DMS79 (cell line): ENCODE measurements around the gene GART.
A peak's percentile ranks its signal among the peaks of the same experiment; 100 is the strongest.

Source experiments
- DNase-seq: peaks from one replicate; lab custom pipeline; 2025; lab: John Stamatoyannopoulos, UW

Gene GART

DNA sequence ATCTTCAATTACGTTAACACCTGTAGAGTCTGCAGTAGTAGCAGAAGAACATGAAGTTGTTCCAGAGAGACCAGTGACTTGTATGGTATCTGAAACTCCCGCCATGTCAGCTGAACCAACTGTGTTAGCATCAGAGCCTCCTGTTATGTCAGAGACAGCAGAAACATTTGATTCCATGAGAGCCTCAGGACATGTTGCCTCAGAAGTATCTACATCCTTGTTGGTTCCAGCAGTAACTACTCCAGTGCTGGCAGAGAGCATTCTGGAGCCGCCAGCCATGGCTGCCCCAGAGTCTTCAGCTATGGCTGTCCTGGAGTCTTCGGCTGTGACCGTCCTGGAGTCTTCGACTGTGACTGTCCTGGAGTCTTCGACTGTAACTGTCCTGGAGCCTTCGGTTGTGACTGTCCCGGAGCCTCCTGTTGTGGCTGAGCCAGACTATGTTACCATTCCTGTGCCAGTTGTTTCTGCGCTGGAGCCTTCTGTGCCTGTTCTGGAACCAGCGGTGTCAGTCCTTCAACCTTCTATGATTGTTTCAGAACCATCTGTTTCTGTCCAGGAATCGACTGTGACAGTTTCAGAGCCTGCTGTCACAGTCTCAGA lies 11.2 kb upstream of the GART start:
- DNase-seq: no peak

DNA sequence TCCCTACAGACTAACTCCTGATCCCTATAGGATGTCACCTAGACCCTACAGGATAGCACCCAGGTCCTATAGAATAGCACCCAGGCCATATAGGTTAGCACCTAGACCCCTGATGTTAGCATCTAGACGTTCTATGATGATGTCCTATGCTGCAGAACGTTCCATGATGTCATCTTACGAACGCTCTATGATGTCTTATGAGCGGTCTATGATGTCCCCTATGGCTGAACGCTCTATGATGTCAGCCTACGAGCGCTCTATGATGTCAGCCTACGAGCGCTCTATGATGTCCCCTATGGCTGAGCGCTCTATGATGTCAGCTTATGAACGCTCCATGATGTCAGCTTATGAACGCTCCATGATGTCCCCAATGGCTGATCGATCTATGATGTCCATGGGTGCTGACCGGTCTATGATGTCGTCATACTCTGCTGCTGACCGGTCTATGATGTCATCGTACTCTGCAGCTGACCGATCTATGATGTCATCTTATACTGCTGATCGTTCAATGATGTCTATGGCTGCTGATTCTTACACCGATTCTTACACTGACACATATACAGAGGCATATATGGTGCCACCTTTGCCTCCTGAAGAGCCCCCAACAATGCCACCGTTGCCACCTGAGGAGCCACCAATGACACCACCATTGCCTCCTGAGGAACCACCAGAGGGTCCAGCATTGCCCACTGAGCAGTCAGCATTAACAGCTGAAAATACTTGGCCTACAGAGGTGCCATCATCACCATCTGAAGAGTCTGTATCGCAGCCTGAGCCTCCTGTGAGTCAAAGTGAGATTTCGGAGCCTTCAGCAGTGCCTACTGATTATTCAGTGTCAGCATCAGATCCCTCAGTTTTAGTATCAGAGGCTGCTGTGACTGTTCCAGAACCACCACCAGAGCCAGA lies 10.4 kb upstream of the GART start:
- no peak for DNase-seq

DNA sequence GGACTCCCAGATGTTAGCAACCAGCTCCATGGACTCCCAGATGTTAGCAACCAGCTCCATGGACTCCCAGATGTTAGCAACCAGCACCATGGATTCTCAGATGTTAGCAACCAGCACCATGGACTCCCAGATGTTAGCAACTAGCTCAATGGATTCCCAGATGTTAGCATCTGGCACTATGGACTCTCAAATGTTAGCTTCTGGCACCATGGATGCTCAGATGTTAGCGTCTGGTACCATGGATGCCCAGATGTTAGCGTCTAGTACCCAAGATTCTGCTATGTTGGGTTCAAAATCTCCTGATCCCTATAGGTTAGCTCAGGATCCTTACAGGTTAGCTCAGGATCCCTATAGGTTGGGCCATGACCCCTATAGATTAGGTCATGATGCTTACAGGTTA lies 9.7 kb upstream of the GART start:
- DNase-seq: no peak

DNA sequence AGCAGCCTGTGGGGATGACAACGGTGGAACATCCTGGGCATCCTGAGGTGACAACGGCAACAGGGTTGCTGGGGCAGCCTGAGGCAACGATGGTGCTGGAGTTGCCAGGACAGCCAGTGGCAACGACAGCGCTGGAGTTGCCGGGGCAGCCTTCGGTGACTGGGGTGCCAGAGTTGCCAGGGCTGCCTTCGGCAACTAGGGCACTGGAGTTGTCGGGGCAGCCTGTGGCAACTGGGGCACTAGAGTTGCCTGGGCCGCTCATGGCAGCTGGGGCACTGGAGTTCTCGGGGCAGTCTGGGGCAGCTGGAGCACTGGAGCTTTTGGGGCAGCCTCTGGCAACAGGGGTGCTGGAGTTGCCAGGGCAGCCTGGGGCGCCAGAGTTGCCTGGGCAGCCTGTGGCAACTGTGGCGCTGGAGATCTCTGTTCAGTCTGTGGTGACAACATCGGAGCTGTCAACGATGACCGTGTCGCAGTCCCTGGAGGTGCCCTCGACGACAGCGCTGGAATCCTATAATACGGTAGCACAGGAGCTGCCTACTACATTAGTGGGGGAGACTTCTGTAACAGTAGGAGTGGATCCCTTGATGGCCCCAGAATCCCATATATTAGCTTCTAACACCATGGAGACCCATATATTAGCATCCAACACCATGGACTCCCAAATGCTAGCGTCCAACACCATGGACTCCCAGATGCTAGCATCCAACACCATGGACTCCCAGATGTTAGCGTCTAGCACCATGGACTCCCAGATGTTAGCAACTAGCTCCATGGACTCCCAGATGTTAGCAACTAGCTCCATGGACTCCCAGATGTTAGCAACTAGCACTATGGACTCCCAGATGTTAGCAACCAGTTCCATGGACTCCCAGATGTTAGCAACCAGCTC lies 9.1 kb upstream of the GART start:
- no peak for DNase-seq

DNA sequence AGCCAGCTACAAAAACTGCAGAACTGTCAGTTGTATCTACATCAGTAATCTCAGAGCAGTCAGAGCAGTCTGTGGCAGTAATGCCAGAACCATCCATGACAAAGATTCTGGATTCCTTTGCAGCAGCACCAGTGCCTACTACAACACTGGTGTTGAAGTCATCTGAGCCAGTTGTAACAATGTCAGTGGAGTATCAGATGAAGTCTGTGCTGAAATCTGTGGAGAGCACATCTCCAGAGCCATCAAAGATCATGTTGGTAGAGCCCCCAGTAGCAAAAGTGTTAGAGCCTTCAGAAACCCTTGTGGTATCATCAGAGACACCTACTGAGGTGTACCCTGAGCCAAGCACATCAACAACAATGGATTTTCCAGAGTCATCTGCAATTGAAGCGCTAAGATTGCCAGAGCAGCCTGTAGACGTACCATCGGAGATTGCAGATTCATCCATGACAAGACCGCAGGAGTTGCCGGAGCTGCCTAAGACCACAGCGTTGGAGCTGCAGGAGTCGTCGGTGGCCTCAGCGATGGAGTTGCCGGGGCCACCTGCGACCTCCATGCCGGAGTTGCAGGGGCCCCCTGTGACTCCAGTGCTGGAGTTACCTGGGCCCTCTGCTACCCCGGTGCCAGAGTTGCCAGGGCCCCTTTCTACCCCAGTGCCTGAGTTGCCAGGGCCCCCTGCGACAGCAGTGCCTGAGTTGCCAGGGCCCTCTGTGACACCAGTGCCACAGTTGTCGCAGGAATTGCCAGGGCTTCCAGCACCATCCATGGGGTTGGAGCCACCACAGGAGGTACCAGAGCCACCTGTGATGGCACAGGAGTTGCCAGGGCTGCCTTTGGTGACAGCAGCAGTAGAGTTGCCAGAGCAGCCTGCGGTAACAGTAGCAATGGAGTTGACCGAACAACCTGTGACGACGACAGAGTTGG lies 8.2 kb upstream of the GART start:
- DNase-seq: no peak

DNA sequence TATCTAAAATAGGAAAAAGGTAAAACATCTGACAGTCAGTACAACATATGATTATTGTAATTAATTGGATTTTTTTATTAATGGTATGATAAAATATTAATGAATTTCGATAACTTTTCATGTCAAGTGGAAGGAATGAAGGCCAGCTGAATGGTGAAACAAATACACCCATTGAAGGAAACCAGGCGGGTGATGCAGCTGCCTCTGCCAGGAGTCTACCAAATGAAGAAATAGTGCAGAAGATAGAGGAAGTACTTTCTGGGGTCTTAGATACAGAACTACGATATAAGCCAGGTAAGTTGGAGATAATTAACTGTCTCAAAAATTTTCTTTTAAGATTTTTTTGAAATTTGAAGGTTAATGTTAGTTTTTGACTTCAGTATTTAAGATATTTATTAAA lies 4.2 kb upstream of the GART start:
- DNase-seq: no peak

DNA sequence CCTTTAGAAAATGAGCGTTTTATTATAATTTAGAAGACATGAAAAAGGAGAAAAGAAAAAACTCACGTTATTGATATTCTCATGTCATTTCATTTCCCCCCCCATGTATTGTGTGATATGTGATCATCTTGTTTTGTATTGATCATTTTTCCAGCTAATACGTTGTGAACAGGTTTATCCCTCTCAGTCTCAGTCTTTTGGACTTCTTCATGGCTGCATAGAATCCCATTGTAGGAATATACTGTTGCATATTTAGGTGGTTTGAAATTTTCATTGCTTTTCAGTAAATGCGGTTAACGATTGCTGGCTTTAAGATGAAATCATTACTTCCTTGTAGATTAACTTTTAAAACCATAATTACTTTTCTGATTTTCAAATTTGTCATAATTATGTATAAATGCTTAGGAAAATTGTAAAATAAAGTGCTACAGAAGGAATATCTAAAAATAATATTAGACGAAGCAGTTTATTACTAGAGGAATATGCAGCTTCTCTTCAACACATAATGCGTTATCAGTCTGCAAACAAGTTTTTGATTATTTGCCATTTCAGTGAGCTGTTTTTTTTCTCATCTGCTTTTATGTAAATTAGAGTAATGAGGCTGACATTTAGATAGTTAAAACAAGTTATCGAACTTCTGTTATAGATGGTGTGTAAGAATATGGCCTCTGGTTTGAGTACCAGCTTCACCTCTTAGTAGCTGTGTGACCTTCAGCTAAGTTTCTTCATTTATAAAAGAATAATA lies 2.7 kb upstream of the GART start:
- DNase-seq: no peak

DNA sequence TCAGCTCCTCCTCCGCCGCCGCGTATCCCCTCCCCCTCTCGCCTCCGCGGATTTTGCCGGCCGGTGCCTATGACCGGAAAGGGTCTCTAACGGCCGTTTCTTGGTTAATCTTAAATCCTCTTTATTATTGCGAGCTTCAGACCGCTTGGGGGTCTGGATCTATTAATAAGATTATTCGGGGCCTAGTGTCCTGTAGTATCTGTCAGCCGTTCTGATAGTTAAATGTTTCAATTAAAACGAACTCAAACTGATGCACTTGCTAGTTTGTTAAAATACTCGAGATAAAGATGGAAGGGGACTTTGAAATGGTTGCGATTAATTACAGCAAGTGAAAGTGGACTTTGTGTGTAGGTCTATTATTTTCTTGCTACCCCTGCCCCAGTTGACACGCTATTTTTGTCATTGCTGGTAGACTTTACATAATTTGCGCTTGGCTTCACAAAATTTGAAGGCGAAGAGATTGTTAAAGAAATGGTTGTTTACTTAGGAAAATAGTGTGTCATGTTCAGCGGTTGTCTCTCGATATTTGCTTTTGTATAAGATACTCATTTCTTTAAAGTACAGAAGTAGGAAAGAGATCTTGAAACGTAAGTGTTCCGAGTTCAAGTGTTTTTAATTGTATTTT lies 1.7 kb upstream of the GART start:
- no peak for DNase-seq

DNA sequence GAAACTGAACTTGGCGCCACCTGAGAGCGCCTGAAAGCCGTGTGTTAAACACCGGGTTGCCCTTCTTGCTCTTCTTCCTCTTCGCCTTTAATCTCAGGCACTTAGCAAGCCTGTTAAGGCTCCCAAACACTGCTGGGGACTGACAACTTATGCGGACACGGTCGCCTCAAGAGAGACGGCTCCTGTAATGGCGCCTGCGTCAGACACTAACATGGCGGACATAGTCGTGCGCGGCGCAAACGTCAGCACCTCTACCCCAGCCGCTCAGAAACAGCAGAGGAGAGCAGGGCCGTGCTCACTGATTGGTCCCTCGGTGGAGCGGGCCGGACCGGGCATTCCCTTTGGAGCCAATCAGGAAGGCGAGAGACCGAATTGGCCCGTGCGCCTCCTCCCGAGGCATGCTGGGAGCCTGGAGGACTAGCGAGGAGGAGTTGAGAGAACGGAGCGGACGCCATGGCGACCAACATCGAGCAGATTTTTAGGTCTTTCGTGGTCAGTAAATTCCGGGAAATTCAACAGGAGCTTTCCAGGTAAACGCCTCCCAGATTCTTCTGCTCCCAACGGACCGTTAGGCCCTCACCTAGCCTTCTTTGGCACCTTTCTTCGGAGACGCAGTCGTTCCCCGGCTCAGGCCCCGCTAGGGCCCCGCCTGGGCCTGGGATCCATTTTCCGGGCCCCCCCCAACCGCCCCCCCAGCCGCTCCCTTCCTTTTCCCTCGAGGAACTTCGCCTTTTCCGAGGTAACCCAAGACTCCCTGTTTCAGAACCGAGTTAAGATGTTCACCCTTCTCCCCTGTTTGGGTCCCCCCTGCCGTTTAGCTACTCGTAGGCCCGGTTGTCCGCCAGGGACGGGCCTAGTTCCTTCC lies 955 bp upstream of the GART start, which contains the start of gene SON:
TSS of gene SON (plus strand) at position 399 of the 865 bp plus-strand sequence. CDS start at position 454, 55 bp downstream.
- peak; percentile 98 for DNase-seq

DNA sequence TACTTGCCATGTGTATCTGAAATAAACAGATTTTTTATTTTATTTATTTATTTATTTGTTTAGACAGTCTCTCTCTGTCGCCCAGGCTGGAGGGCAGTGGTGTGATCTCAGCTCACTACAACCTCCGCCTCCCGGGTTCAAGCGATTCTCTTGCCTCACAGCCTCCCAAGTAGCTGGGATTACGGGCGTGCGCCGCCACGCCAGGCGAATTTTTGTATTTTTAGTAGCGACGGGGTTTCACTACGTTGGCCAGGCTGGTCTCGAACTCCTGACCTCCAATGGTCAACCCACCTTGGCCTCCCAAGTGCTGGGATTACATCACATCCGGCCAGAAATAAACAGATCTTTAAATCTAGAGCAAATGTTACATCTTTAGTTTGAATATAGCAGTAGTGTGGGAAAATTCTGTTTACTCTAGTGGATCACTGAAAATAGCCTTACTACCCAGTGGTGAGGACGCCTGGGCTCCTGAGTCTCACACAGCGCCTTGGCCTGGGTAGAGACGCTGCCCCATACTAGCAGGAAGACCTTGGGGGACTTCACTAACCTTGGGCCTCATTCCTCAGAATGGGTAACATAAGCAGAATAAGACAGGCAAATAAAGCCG lies 709 bp downstream of the GART start:
- no peak for DNase-seq

DNA sequence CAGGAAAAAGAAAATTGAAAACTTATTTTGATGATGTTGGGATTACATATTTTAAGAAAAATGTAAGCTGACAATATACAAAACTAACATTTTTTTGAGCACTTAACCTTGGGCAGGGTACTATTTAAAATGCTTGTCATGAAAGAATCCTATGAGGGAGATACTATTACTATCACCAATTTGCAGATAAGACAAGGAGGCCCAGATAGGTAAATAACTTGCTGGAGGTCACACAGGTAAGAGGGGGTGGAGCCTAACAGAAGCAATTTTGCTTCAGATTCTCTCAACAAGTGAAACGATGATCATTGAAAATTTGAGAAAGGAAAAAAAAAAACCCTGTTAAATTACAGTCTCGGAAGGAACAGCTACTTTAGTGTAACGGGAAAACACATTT lies 1.2 kb downstream of the GART start:
- DNase-seq: no peak

DNA sequence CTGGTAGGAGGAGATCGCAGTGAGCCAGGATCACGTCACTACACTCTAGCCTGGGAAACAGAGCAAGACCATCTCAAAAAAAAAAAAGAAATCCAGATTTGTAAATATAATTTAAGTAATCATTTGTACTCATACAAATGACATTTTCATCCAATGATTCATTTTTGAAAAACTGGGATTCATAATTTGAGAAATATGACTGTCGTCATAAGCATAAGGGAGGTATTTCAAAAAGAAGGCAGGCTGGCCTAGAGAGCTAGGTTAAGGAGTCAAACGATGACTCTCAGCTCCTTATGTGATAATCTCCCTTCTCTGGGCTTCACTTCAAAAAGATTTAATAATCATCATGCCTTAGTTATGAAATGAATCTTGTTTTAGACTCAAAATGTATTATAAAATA lies 2.3 kb downstream of the GART start:
- no peak for DNase-seq

DNA sequence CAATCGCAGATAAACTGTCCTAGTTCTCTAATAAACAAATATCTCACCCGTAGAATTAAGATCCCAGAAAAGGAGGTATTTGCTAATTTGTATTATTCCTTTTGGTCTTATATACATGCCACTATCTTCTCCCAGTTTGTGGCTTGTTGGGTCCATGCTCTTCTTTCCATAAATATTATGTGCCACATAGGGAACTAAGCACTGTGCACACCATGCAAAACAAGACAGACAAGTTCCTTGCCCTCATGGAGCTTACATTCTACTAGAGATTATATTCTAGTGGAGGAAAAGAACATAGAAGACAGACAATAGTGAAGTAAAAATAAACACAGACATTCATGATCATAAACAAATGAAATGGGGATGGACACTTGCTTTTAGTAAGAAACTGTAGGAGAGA lies 4.7 kb downstream of the GART start:
- no peak for DNase-seq

DNA sequence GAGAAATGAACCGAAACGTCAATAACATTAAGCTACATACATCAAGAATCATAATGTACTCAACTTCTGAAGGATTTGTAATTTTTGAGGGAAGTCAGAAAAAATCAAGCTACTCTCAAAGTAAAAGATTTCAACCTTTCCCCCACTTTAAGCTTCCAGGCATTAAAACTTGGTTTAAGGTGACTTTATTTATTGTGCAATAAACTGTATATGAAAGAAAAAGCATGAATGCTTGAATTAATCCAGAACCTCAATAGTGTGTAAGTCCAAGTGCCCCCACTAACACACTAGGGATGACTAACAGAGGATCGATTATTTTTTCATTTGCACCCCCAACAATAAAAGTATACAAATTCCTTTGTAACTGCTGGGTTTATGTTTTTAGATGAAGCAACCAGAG lies 10.9 kb downstream of the GART start:
- DNase-seq: no peak

DNA sequence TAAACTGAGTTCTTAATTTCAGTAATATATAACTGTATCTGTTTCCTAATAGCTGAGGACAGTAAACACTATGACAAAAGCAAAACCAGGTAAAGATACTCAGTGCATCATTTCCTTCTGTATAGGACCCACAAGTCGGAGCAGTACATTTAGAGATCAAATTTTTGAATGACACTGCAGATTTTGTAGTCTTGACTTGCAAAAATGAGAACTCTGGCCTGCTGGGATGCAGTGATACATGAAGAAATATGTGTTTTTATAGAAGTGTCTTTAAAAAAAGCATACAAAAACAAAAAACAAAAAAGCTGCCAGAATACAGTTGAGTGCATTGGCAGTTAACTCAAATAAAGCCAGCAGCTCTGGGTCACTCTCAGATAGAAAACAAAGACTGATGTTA lies 19.0 kb downstream of the GART start:
- no peak for DNase-seq

DNA sequence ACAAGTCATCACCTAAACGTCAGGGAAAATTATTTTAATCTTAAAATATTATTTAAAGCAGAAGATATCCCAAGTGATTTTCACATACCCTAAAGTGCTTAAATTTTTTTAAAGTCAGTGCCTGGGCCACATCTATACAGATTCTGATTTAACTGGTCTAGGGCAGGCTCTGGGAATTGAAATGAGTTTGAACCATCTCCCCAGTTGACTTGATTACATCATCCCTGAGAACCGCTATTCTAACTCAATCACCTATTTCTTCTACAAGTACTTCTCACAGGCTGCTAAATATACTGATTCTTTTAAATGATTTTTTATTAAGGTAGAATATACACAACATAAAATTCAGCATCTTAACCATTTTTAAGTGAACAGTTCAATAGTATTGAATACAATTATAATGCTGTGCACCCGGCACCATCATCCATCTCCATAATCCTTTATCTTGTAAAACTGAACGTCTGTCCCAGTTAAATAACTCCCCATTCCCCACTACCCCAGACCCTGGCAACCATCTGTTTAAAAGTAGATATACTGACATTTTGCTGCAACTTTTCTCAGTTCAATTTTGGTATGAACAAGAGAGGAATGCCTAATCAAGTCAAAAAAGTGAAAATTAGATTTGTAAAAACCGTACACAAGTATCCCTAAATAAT lies 19.5 kb downstream of the GART start:
- DNase-seq: no peak

DNA sequence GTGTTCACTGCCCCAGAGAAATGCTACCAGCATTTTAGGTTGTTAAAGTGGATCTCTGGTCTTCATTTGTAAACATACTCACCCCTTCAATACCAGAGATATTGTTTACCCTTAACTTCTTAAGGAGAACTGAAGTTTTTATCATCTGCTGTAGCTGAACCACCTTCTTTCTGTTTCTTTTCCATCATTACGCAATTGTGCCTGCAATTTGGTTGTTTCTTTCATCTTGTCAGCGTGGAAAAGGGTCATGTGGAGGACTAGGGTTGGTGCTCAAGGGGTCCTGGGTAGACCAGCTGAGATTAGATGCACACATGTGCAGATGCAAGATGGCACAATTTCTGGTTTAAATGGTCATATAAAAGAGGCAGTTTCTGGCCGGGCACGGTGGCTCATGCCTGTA lies 23.0 kb downstream of the GART start:
- no peak for DNase-seq

DNA sequence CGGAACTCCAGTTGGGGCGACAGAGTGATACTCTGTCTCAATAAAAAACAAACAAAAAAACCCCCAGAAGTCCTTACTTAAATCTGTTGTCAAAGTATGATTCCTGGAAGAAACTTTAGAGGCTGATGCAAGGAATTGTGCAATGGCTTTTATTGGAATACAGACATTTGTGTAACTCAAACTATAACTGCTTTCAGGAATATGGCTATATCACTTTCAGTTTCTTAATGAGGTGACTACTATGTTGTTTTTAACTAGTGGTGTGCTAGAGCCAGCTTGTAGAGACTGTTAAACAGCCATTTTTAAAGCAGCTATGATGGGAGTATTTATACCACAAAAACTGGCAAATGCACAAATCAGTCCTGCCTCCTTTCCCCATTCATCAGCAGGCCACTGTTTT lies 27.7 kb downstream of the GART start:
- DNase-seq: no peak
